Right renal pelvis (tissue), 4 donors: Measurements from ENCODE around the gene NEK9. TPM values are rescaled to one million over a fixed set of nuclear protein-coding genes. Genes with fewer than 3 reads are reported as not detected.
A peak's percentile ranks its signal among the peaks of the same experiment; 100 is the strongest.
"Not testable (repeated sequence)": the region's sequence is repeated elsewhere in the genome, so short reads cannot be mapped to it uniquely, and the experiment has no call there.

ENCODE experiments used
- DNase-seq, 4 donors: peaks; one replicate each; pipeline ENCODE4 v3.0.0-alpha.2; 2013; ENCODE audit warnings: low read depth in 4 of 4, low spot score in 3 of 4, missing footprints in 1 of 4
- polyA plus RNA-seq, 4 donors: library from polyadenylated mRNA; unstranded; fragments of 120-200 nt; gene quantifications; one replicate each; pipeline ENCODE4 v1.2.1, GENCODE V29; 2013; ENCODE audit not compliant: insufficient read length in 4 of 4

The NEK9 gene
- polyA plus RNA-seq, 4 donors = 120 to 130 (median 124) TPM

GRCh38 chr14:75147423-75148071 lies 20.7 kb upstream of the NEK9 start:
- DNase-seq = no peak

DNA sequence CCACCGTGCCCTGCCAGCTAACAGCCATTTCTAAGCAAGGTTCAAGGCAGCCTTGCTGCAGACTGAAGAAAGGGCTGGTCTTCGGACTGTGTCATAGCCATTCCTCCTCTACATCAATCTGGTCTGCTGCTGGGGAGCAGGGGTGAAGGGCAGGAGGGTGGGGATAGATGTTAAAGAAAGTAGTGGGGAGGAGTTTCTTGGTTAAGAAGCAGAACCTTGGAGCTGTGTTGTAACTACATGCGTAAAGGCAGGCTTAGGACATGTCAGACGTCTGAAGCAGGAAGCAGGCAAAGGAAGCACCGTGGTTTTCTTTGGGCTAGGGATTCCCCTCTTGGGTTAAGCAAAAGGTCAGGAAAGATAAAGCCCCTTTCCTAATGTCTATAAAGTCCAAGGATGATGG lies 18.1 kb upstream of the NEK9 start:
- no peak for DNase-seq

GRCh38 chr14:75143761-75144527 lies 17.1 kb upstream of the NEK9 start:
- no peak for DNase-seq

DNA sequence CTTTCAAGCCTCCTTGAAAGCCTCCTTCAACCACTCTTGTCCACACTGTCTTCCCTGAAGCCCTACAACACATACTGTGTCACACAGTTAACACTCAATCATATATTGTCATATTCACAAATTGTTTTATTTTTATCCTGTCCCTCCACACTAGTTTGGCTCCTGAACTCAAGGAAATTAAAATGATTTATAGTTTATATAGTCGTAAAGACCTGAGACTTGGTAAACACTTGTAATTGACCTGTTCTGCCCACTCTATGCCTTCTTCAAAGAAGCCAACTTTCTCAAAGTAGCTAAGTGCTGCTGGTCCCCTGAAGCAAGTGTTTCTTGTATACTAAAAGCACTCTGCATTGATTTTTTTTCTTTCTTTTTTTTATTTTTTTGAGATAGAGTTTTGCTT lies 15.6 kb upstream of the NEK9 start:
- DNase-seq = no peak

DNA sequence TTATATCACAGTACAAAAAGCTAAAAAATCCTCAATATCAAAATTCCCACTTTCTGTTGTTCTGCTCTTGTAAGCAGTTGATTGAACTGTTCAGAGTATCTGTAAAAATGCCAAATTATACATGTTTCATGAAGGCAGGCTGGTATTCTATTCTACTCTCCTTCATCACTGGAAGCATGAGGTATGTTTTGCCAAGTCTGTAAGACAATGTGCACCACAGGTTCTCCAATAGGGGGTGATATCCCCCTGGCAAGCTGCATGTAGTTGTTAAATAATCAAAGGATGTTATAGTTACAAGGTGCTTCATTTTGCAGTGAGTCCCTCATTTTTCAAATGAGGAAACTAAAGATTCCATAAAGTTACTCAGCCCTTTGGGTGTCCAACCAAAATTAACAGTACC lies 15.1 kb upstream of the NEK9 start:
- no peak for DNase-seq

DNA sequence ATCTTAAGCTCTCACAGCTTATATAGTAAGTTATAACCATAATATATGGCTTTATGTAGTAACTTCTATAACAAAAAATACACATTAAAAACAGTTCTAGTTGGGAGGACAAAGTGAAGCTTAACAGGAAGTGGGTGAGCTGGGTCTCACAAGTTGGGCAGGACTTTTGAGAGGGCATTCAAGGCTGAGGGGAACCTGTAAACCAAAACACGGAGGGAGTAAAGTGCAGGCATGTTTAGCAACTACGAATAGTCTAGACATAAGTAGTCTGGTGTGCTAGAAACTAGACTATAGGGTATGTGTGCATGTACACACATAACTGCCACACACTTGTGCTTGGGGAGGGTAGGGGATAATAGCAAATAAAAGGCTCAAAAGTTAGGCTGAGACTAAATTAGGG lies 14.2 kb upstream of the NEK9 start:
- no peak for DNase-seq

DNA sequence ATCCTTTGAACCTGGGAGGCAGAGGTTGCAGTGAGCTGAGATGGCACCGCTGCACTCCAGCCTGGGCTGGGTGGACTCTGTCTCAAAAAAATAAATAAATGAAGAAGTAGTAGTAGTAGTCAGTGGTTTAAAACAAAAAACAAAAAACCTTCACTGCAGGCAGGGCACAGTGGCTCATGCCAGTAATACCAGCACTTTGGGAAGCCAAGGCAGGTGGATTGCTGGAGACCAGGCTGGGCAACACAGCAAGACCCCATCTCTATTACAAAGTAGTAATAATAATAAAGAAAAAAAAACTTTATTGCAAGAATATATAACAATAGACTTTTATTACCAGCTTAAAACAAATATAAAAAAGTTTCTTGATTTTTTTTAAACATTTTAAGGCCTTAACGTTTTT lies 13.8 kb upstream of the NEK9 start:
- no peak for DNase-seq

DNA sequence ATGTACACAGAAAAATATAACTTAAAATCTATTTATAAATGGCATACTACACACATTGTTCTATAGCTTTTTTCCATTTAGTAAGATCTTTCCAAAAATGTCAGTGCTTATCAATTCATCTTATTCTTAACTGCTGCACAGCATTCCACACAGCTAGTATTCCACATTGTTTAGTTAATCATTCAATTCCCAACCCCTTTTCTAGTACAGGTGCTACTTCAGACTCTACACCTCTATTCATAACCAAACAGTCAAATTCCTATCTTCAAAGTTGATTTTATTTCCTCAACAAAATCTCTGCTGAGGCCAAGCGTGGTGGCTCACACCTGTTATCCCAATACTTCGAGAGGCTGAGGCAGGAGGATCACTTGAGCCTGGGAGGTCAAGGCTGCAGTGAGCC lies 12.3 kb upstream of the NEK9 start:
- DNase-seq = no peak

GRCh38 chr14:75138492-75138891 lies 11.6 kb upstream of the NEK9 start:
- DNase-seq = no peak

- DNase-seq = no peak
These were observed 7.8 kb upstream of the NEK9 start for GRCh38 chr14:75134644-75135043.

DNA sequence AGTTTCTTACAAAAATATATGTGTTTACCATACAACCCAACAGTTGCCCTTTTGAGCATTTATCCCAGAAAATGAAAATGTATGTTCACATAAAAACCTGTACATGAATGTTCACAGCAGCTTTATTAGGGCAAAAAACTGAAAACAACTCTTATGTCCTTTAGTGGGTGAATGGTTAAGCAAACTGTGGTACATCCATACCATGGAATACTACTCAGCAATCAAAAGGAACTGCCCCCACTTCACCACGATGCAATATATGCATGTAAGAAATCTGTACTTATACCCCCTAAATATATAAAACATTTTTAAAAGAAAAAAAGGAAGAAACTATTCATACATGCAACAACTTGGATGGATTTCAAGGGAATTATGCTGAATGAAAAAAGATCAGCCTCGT lies 6.7 kb upstream of the NEK9 start:
- DNase-seq = no peak

GRCh38 chr14:75132382-75133086 lies 5.7 kb upstream of the NEK9 start:
- DNase-seq = peak; percentile 60 to 77 (median 70)

DNA sequence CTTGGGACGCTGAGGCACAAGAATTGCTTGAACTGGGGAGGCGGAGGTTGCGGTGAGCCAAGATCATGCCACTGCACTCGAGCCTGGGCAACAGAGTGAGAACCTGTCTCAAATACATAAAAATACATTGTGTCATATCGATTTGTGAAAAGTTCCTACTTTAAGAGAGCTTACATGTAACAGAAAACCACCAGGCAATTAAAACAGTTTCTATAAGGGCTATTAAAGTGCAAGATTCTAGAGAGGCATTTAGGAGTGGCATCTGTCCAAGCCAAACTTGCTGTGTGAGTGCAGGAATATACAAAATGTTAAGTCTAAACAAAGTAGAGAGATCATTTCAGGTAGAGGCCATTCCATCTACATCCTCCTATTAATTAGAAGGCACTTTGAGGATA lies 1.7 kb upstream of the NEK9 start:
- DNase-seq = no peak

DNA sequence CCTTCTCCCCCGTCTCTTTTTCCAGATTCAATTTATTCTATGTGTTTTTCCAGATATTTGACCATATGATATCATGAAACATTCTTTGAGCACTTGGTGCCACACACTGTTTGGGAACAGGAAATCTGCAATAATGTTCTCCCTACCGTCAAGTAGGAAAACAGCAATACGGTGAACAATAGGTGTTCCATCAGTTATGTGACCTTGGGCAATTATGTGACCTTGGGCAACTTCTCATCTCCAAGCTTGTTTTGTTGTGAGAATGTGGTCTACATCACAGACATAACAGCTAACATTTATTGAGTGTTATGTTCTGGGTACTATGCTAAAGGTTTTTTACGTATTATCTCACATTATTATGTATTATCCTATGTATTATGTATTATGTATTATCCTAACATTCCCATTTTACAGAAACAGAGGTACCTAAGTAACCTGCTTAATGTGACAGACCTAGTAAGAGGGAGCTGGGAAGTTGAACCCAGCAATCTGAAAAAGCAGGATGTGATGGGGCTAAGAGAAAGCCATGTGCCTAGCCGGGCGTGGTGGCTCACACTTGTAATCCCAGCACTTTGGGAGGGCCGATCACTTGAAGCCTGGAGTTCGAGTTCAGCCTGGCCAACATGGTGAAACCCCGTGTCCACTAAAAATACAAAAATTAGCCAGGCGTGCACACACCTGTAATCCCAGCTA lies 1.2 kb upstream of the NEK9 start:
- DNase-seq = no peak

DNA sequence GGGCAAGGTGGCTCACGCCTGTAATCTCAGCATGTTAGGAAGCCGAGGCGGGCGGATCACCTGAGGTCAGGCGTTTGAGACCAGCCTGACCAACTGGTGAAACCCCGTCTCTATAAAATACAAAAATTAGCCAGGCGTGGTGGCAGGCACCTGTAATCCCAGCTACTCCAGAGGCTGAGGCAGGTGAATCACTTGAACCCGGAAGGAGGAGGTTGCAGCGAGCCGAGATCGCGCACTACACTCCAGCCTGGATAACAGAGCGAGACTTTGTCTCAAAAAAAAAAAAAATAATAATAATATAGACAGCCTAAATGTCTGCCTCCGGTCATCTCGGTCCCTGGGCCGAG lies 599 bp upstream of the NEK9 start:
- not testable (repeated sequence) for DNase-seq

DNA sequence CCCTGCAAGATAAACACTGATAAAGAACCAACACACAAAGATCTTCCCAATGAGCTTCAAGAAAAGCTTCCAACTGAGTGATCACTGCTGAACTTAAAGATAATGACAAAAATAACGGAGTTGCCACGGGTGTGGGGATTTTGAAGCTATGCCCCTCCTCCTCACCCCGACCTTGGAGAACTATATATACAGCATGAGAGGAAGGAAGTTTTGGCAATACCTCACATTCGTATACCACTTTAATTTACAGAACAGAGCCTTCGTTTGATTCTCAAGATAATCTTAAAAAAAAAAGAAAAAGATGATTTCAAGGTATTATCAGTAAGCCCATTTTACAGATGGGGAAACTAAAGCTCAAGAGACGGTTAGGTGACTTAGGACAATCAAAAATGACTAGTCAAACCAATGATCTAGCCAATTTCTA lies 715 bp downstream of the NEK9 start:
- DNase-seq = no peak

DNA sequence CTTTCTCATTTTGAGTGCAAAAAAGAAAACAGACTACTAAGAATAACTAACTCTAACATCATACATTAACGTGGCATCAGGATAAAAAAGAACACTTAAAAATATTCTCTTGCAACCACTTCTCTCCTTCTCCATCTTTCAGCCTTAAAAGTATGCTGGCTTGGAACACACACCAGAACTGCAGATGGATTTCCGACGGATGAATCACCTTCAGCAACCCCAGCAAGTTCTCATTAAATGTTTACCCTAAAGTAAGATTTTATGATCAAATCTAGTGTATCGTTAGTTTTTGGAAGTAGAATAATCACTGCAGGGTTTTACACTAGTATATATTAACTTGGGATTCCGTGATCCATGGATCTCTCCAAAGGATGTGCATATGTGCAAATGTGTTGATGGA lies 1.2 kb downstream of the NEK9 start:
- DNase-seq = no peak

- DNase-seq = no peak
These were observed 2.9 kb downstream of the NEK9 start for GRCh38 chr14:75123991-75124390.

- DNase-seq = no peak
These were observed 5.3 kb downstream of the NEK9 start for GRCh38 chr14:75121552-75121951.

DNA sequence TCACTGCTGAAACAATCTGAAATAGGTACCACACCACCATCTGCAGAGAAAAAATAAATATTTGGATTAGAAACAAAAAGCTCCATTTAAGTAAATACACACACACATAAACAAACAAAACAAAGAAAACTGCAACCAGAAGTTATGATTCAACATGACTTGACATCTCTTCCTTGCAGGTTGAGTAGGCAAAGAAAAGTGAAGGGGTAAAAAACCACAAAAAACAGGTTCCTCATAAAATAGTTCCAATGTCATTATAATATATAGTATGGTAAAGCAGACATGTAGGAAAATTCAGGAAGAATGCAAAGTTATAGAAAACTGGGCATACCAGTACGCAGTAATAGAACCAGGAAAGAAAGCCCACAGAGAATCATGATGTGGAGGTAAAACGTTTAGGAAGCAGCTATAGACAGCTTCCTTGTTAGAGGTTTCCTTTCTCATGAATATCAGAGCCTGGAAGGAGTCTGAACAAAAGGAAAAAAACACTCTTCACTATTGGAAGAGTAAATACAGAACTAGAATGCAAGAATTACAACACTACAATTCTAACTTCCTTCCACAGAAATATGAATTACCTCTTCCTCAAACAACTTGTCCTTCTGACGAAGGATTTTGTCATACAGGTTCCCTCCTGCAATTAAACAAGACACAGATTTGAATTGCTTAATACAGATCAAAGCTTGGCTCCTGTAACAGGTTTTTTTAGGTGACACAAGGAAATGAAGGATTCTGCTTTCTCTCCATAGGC lies 6.1 kb downstream of the NEK9 start:
- DNase-seq = no peak

DNA sequence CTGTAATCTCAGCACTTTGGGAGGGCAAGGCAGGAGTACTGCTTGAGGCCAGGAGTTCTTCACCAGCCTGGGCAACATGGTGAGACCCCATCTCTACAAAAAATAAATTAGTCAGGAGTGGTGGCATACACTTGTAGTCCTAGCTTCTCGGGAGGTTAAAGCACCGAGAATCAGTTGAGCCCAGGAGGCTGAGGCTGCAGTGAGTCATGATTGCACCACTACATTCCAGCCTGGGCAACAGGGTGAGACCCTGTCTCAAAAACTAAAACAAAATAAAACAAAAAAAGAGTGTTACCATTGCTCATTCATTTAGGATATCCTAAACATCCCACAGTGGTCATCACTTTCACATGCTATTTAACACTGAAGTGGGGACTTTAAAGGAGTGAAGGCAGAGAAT lies 7.8 kb downstream of the NEK9 start:
- DNase-seq = no peak
